AG08396 (cell line): ENCODE measurements around the gene NEGR1.

Experiments used
- DNase-seq: peaks from one replicate; pipeline ENCODE4 v3.0.0; 2012; ENCODE audit warnings: low spot score, mixed read lengths

NEGR1 gene

GRCh38 chr1:71625004-71625403 is 657.3 kb downstream of the NEGR1 start:
- DNase-seq: no peak

- DNase-seq: no peak
Measured at GRCh38 chr1:71623888-71624287, 658.5 kb downstream of the NEGR1 start.

GRCh38 chr1:71621785-71622184 is 660.6 kb downstream of the NEGR1 start:
- DNase-seq: peak; percentile 19

- no peak for DNase-seq
Measured at GRCh38 chr1:71618766-71619530, 663.4 kb downstream of the NEGR1 start.

- no peak for DNase-seq
Measured at GRCh38 chr1:71618191-71618590, 664.1 kb downstream of the NEGR1 start.

GRCh38 chr1:71610476-71610875 is 671.9 kb downstream of the NEGR1 start:
- DNase-seq: no peak

GRCh38 chr1:71603044-71603776 is 679.1 kb downstream of the NEGR1 start:
- no peak for DNase-seq

GRCh38 chr1:71600023-71600422 is 682.3 kb downstream of the NEGR1 start:
- no peak for DNase-seq

GRCh38 chr1:71599306-71599705 is 683.0 kb downstream of the NEGR1 start:
- DNase-seq: no peak

- DNase-seq: no peak
Measured at GRCh38 chr1:71593523-71593922, 688.8 kb downstream of the NEGR1 start.

- DNase-seq: no peak
Measured at GRCh38 chr1:71592646-71593274, 689.6 kb downstream of the NEGR1 start.

GRCh38 chr1:71589005-71589404 is 693.3 kb downstream of the NEGR1 start:
- DNase-seq: no peak

- DNase-seq: no peak
Measured at GRCh38 chr1:71587961-71588360, 694.4 kb downstream of the NEGR1 start.

GRCh38 chr1:71586030-71586429 is 696.3 kb downstream of the NEGR1 start:
- DNase-seq: no peak

- DNase-seq: no peak
Measured at GRCh38 chr1:71583756-71584155, 698.6 kb downstream of the NEGR1 start.

GRCh38 chr1:71582673-71583072 is 699.7 kb downstream of the NEGR1 start:
- DNase-seq: no peak

GRCh38 chr1:71577451-71578131 is 704.7 kb downstream of the NEGR1 start:
- no peak for DNase-seq

GRCh38 chr1:71572038-71572437 is 710.3 kb downstream of the NEGR1 start:
- no peak for DNase-seq

- DNase-seq: no peak
Measured at GRCh38 chr1:71566413-71566812, 715.9 kb downstream of the NEGR1 start.

- no peak for DNase-seq
Measured at GRCh38 chr1:71565831-71566230, 716.5 kb downstream of the NEGR1 start.

- DNase-seq: peak; percentile 12
Measured at GRCh38 chr1:71565262-71565661, 717.1 kb downstream of the NEGR1 start.

GRCh38 chr1:71562298-71562697 is 720.0 kb downstream of the NEGR1 start:
- no peak for DNase-seq
